ENCODE measurements around the gene CLPSL2. TPM values are rescaled to one million over a fixed set of nuclear protein-coding genes. Genes with fewer than 3 reads are reported as not detected.

Gene CLPSL2
- total and polyA plus RNA-seq, 2 donors (not counting 1 experiment from before 2014, with no cell fraction given) = not detected

- ChIA-PET POLR2A (no interaction called here), CTCF (interaction anchor here (0.6 to 12.6 kb wide), 12 partner anchors 12 to 447 kb away, joined by 3 to 369 read pairs (median 17); no protein-coding TSS in a partner anchor)
- ATAC-seq (ENCODE audit: low read depth) (no peak), DNase-seq (no peak)
- H3K27me3 Mint-ChIP-seq = no peaks in the 10 kb centered on the region
- Histone ChIP-seq H2AFZ (ENCODE audit: insufficient read depth, low read depth, low read length, poor library complexity, severe bottlenecking) (no peak overlapping the region), H3K9me3 (ENCODE audit: control extremely low read depth in 1 of 3, control insufficient read depth in 2 of 3, insufficient read depth in 1 of 3, low read length in 2 of 3) (no peaks in the 10 kb centered on the region), H3K9ac (ENCODE audit: low read length) (no peak overlapping the region), H3K4me2 (replicated peaks; ENCODE audit: low read depth, low read length, poor library complexity, severe bottlenecking) (no peak overlapping the region), H3K27me3 (replicated peaks in 1 of 4; ENCODE audit: control extremely low read depth in 1 of 4, control insufficient read depth in 3 of 4, insufficient read depth in 4 of 4, low read length in 3 of 4) (no peaks in the 10 kb centered on the region), H3K4me3 (ENCODE audit: control extremely low read depth in 1 of 5, extremely low read depth in 1 of 5, insufficient read depth in 1 of 5, low read depth in 2 of 5, low read length in 4 of 5) (no peak overlapping the region), H3K4me1 (ENCODE audit: control insufficient read depth in 2 of 2, insufficient read depth in 2 of 2, low read length in 2 of 2) (peaks cover 7 to 17% of the 10 kb centered on the region in 2 donors), H3K36me3 (replicated peaks in 1 of 2; ENCODE audit: control extremely low read depth in 1 of 2, control insufficient read depth in 1 of 2, extremely low read depth in 1 of 2, insufficient read depth in 2 of 2, low read length in 1 of 2) (no peaks in the 10 kb centered on the region), H3K79me2 (ENCODE audit: control insufficient read depth, insufficient read depth, low read length) (no peaks in the 10 kb centered on the region), H4K20me1 (ENCODE audit: control insufficient read depth, insufficient read depth, low read length, poor library complexity, severe bottlenecking) (no peaks in the 10 kb centered on the region), H3K27ac (ENCODE audit: low read length in 2 of 2) (no peak overlapping the region)
- H3K4me1 Mint-ChIP-seq = peaks cover 15% of the 10 kb centered on the region
- TF ChIP-seq EZH2 (IDR thresholded peaks at IDR 0.05; ENCODE audit: borderline replicate concordance, insufficient read depth, low read depth, low read length, poor library complexity, severe bottlenecking) = no peak
- TF ChIP-seq CTCF (IDR thresholded peaks at IDR 0.05) = no peak
- no peak overlapping the region for H3K27ac Mint-ChIP-seq
- WGBS (ENCODE audit: insufficient coverage) = 93% methylated on average over 3 of the region's 5 CpGs
- H3K4me3 Mint-ChIP-seq = no peak overlapping the region
- H3K9me3 Mint-ChIP-seq (ENCODE audit: insufficient read depth) = no peaks in the 10 kb centered on the region
- intact Hi-C loops (cut with micrococcal nuclease) = no loop called here
Measured at GRCh38 chr6:35739645-35740524, 36.5 kb upstream of the CLPSL2 start.

GRCh38 chr6:35742842-35743241 lies 33.6 kb upstream of the CLPSL2 start:
- Histone ChIP-seq H3K4me3 (ENCODE audit: control extremely low read depth in 1 of 5, extremely low read depth in 1 of 5, insufficient read depth in 1 of 5, low read depth in 2 of 5, low read length in 4 of 5) (no peak overlapping the region), H4K20me1 (ENCODE audit: control insufficient read depth, insufficient read depth, low read length, poor library complexity, severe bottlenecking) (no peaks in the 10 kb centered on the region), H3K9ac (ENCODE audit: low read length) (no peak overlapping the region), H3K27ac (ENCODE audit: low read length in 2 of 2) (no peak overlapping the region), H3K9me3 (ENCODE audit: control extremely low read depth in 1 of 3, control insufficient read depth in 2 of 3, insufficient read depth in 1 of 3, low read length in 2 of 3) (peaks cover 0 to 6% (median 4%) of the 10 kb centered on the region in 3 donors), H3K36me3 (replicated peaks in 1 of 2; ENCODE audit: control extremely low read depth in 1 of 2, control insufficient read depth in 1 of 2, extremely low read depth in 1 of 2, insufficient read depth in 2 of 2, low read length in 1 of 2) (no peaks in the 10 kb centered on the region), H3K4me2 (replicated peaks; ENCODE audit: low read depth, low read length, poor library complexity, severe bottlenecking) (no peak overlapping the region), H3K79me2 (ENCODE audit: control insufficient read depth, insufficient read depth, low read length) (no peaks in the 10 kb centered on the region), H3K27me3 (replicated peaks in 1 of 4; ENCODE audit: control extremely low read depth in 1 of 4, control insufficient read depth in 3 of 4, insufficient read depth in 4 of 4, low read length in 3 of 4) (no peaks in the 10 kb centered on the region), H3K4me1 (ENCODE audit: control insufficient read depth in 2 of 2, insufficient read depth in 2 of 2, low read length in 2 of 2) (no peaks in the 10 kb centered on the region), H2AFZ (ENCODE audit: insufficient read depth, low read depth, low read length, poor library complexity, severe bottlenecking) (no peak overlapping the region)
- Mint-ChIP-seq H3K27me3 (no peaks in the 10 kb centered on the region), H3K27ac (no peak overlapping the region), H3K4me1 (no peaks in the 10 kb centered on the region), H3K4me3 (no peak overlapping the region), H3K9me3 (ENCODE audit: insufficient read depth) (peaks cover 6% of the 10 kb centered on the region)
- TF ChIP-seq CTCF (IDR thresholded peaks at IDR 0.05) (no peak), EZH2 (IDR thresholded peaks at IDR 0.05; ENCODE audit: borderline replicate concordance, insufficient read depth, low read depth, low read length, poor library complexity, severe bottlenecking) (no peak)
- ATAC-seq (ENCODE audit: low read depth) (no peak), DNase-seq (no peak)
- CTCF ChIA-PET = interaction anchor here (0.7 to 12.6 kb wide), 3 partner anchors 22 to 162 kb away, joined by 3 to 369 read pairs (median 4); no protein-coding TSS in a partner anchor
- POLR2A ChIA-PET = interaction anchor here (0.6 kb wide), 1 partner anchor 1032 kb away, joined by 11 read pairs; no protein-coding TSS in a partner anchor
- intact Hi-C loops (cut with micrococcal nuclease) = no loop called here
- 100% methylated on average over 3 of the region's 8 CpGs for WGBS (ENCODE audit: insufficient coverage)
